GM18511 (cell line): ENCODE measurements around the gene SYAP1.
A peak's percentile ranks its signal among the peaks of the same experiment; 100 is the strongest.
"Not testable (repeated sequence)": the region's sequence is repeated elsewhere in the genome, so short reads cannot be mapped to it uniquely, and the experiment has no call there.

Experiments used
- ATAC-seq: cut with Tn5 transposase; IDR thresholded peaks from one replicate; pipeline ENCODE4 v1.9.1; 2021; ENCODE audit warnings: mild to moderate bottlenecking, moderate library complexity; ENCODE audit not compliant: unreplicated experiment

The SYAP1 gene

GRCh38 chrX:16778545-16778944 lies 59.1 kb downstream of the SYAP1 start:
- ATAC-seq = no peak

GRCh38 chrX:16778993-16779392 lies 59.6 kb downstream of the SYAP1 start:
- ATAC-seq = no peak

GRCh38 chrX:16779815-16780214 lies 60.4 kb downstream of the SYAP1 start:
- not testable (repeated sequence) for ATAC-seq

GRCh38 chrX:16783452-16783851 lies 64.0 kb downstream of the SYAP1 start:
- no peak for ATAC-seq

GRCh38 chrX:16784440-16784839 lies 65.0 kb downstream of the SYAP1 start:
- not testable (repeated sequence) for ATAC-seq

GRCh38 chrX:16785247-16786138 lies 66.1 kb downstream of the SYAP1 start:
- no peak for ATAC-seq

GRCh38 chrX:16786139-16786790 lies 66.9 kb downstream of the SYAP1 start, which contains the start of gene TXLNG:
TSS of gene TXLNG (plus strand) at chrX:16786466. CDS start at chrX:16786488, 22 bp downstream.
- peak; percentile 100 for ATAC-seq

- ATAC-seq = peak; percentile 27
These were observed 67.7 kb downstream of the SYAP1 start for GRCh38 chrX:16786791-16787735.

- no peak for ATAC-seq
These were observed 69.1 kb downstream of the SYAP1 start for GRCh38 chrX:16788477-16788876.

- ATAC-seq = no peak
These were observed 76.9 kb downstream of the SYAP1 start for GRCh38 chrX:16796298-16796697.

- ATAC-seq = no peak
These were observed 77.9 kb downstream of the SYAP1 start for GRCh38 chrX:16797358-16797757.

- ATAC-seq = no peak
These were observed 78.4 kb downstream of the SYAP1 start for GRCh38 chrX:16797841-16798240.

- peak; percentile 82 for ATAC-seq
These were observed 85.6 kb downstream of the SYAP1 start for GRCh38 chrX:16804923-16805464.

GRCh38 chrX:16807548-16807947 lies 88.1 kb downstream of the SYAP1 start:
- ATAC-seq = no peak

GRCh38 chrX:16807976-16808542 lies 88.6 kb downstream of the SYAP1 start:
- no peak for ATAC-seq

- ATAC-seq = no peak
These were observed 95.2 kb downstream of the SYAP1 start for GRCh38 chrX:16814597-16814996.
